KMS-11 (cell line): ENCODE measurements around the gene CTRB2.

Experiments used
- H2AFZ ChIP-seq: fragments of 200-600 bp; sonication (generic); 2 replicates; pipeline ENCODE4 v1.6.1; 2016; ENCODE audit warnings: antibody characterized with exemption, mixed run types, low read depth
- H3K27ac ChIP-seq: fragments of 200-600 bp; sonication (generic); 2 replicates; pipeline ENCODE4 v1.6.1; 2016; ENCODE audit warnings: mild to moderate bottlenecking, mixed run types
- H3K27me3 ChIP-seq: fragments of 200-600 bp; sonication (generic); 2 replicates; pipeline ENCODE4 v1.6.1; 2017; ENCODE audit warnings: mild to moderate bottlenecking, low read depth, mixed run types, moderate library complexity; ENCODE audit not compliant: insufficient read depth
- H3K36me3 ChIP-seq: fragments of 200-600 bp; sonication (generic); 2 replicates; pipeline ENCODE4 v1.6.1; 2017; ENCODE audit warnings: mild to moderate bottlenecking, mixed run types; ENCODE audit not compliant: insufficient read depth
- H3K4me1 ChIP-seq: fragments of 200-600 bp; sonication (generic); 2 replicates; pipeline ENCODE4 v1.6.1; 2016; ENCODE audit warnings: mild to moderate bottlenecking, low read depth, mixed run types; ENCODE audit not compliant: poor library complexity, severe bottlenecking
- H3K4me2 ChIP-seq: fragments of 200-600 bp; sonication (generic); 2 replicates; pipeline ENCODE4 v1.7.0; 2016; ENCODE audit warnings: mild to moderate bottlenecking, mixed run types
- H3K4me3 ChIP-seq: fragments of 200-600 bp; sonication (generic); IDR thresholded peaks from 2 replicates; pipeline ENCODE4 v1.6.1; 2017; ENCODE audit warnings: low read depth, low read length, mixed read lengths; ENCODE audit not compliant: insufficient read depth
- H3K79me2 ChIP-seq: fragments of 200-600 bp; sonication (generic); 2 replicates; pipeline ENCODE4 v1.6.1; 2016; ENCODE audit warnings: low read depth, mixed run types; ENCODE audit not compliant: insufficient read depth
- H3K9ac ChIP-seq: fragments of 200-600 bp; sonication (generic); 2 replicates; pipeline ENCODE4 v1.6.1; 2016; ENCODE audit warnings: mild to moderate bottlenecking, mixed run types
- H4K20me1 ChIP-seq: fragments of 200-600 bp; sonication (generic); 2 replicates; pipeline ENCODE4 v1.6.1; 2016; ENCODE audit warnings: mild to moderate bottlenecking, mixed run types; ENCODE audit not compliant: insufficient read depth
- TF ChIP-seq, protein P1 (sequence below): fragments of 200-600 bp; sonication (generic); conservative IDR thresholded peaks from 2 replicates; pipeline ENCODE4 v1.6.1; 2017; ENCODE audit warnings: low read depth, mild to moderate bottlenecking, antibody characterized with exemption, low read length, moderate library complexity, mixed read lengths

The CTRB2 gene

GRCh38 chr16:75172578-75172977 is 34.4 kb downstream of the CTRB2 start:
- H3K79me2 ChIP-seq = no peaks in the 10 kb centered on the region
- 0 out of 2 replicates have a peak, but pooled peaks cover 6% of the 10 kb centered on the region for H3K36me3 ChIP-seq
- no peak overlapping the region for H2AFZ ChIP-seq
- no peak overlapping the region for H3K4me3 ChIP-seq
- no peaks in the 10 kb centered on the region for H4K20me1 ChIP-seq
- H3K9ac ChIP-seq = no peak overlapping the region
- TF ChIP-seq, protein P1, sequence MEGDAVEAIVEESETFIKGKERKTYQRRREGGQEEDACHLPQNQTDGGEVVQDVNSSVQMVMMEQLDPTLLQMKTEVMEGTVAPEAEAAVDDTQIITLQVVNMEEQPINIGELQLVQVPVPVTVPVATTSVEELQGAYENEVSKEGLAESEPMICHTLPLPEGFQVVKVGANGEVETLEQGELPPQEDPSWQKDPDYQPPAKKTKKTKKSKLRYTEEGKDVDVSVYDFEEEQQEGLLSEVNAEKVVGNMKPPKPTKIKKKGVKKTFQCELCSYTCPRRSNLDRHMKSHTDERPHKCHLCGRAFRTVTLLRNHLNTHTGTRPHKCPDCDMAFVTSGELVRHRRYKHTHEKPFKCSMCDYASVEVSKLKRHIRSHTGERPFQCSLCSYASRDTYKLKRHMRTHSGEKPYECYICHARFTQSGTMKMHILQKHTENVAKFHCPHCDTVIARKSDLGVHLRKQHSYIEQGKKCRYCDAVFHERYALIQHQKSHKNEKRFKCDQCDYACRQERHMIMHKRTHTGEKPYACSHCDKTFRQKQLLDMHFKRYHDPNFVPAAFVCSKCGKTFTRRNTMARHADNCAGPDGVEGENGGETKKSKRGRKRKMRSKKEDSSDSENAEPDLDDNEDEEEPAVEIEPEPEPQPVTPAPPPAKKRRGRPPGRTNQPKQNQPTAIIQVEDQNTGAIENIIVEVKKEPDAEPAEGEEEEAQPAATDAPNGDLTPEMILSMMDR = no peak
- no peaks in the 10 kb centered on the region for H3K4me1 ChIP-seq
- H3K27me3 ChIP-seq = no peaks in the 10 kb centered on the region
- H3K4me2 ChIP-seq = no peak overlapping the region
- H3K27ac ChIP-seq = no peak overlapping the region

DNA sequence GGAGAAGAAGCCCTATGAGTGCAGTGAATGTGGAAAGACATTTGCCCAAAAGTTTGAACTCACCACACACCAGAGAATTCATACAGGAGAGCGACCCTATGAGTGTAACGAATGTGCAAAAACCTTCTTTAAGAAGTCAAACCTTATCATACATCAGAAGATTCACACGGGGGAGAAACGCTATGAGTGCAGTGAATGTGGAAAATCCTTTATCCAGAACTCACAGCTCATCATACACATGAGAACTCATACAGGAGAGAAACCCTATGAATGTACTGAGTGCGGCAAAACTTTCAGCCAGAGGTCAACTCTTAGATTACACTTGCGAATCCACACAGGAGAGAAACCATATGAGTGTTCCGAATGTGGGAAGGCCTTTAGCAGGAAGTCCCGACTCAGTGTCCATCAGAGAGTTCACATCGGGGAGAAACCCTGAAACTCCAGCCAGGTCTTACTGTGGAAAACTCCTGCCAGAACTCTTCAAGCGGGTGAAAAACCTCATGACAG is 37.0 kb downstream of the CTRB2 start:
- TF ChIP-seq, protein P1 = no peak
- Histone ChIP-seq H3K36me3 (peaks cover 12% of the 10 kb centered on the region; the same call in 1 of the 2 replicates), H3K79me2 (no peaks in the 10 kb centered on the region), H4K20me1 (no peaks in the 10 kb centered on the region), H3K4me2 (no peak overlapping the region), H3K9ac (no peak overlapping the region), H3K4me1 (no peaks in the 10 kb centered on the region), H2AFZ (no peak overlapping the region), H3K27me3 (no peaks in the 10 kb centered on the region), H3K27ac (no peak overlapping the region), H3K4me3 (no peak overlapping the region)

GRCh38 chr16:75160386-75160785 is 46.6 kb downstream of the CTRB2 start:
- no peak overlapping the region for H3K27ac ChIP-seq
- H2AFZ ChIP-seq = no peak overlapping the region
- TF ChIP-seq, protein P1 = no peak
- no peaks in the 10 kb centered on the region for H3K27me3 ChIP-seq
- no peaks in the 10 kb centered on the region for H4K20me1 ChIP-seq
- H3K9ac ChIP-seq = no peak overlapping the region
- no peaks in the 10 kb centered on the region for H3K4me1 ChIP-seq
- no peaks in the 10 kb centered on the region for H3K36me3 ChIP-seq
- H3K79me2 ChIP-seq = no peaks in the 10 kb centered on the region
- H3K4me3 ChIP-seq = no peak overlapping the region
- H3K4me2 ChIP-seq = no peak overlapping the region
